Measurements from ENCODE around the gene TMEM170A.

Gene TMEM170A

DNA sequence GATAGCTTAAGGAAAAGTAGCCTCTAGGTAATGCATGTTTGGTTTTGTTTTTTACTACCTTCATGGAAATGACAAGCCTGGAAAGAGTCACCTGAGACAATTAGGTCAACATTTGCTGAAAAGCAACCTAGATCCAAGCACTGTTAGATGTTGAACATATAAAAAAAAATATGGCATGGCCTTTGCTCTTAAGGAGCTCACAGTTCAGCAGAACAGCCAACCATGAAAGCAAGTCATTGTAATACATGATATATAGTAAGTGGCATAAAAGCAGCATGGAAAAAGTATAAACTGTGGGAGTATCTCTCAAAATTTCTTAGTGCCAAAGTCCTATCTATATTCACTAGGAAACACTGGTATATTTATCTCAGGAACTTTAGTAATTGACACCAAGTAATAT lies 62.8 kb downstream of the TMEM170A start:
- in situ Hi-C loops (cut with MboI; ENCODE audit: low sequenced_read_pairs, unreplicated experiment), result no loop called here
- TF ChIP-seq, protein P1, sequence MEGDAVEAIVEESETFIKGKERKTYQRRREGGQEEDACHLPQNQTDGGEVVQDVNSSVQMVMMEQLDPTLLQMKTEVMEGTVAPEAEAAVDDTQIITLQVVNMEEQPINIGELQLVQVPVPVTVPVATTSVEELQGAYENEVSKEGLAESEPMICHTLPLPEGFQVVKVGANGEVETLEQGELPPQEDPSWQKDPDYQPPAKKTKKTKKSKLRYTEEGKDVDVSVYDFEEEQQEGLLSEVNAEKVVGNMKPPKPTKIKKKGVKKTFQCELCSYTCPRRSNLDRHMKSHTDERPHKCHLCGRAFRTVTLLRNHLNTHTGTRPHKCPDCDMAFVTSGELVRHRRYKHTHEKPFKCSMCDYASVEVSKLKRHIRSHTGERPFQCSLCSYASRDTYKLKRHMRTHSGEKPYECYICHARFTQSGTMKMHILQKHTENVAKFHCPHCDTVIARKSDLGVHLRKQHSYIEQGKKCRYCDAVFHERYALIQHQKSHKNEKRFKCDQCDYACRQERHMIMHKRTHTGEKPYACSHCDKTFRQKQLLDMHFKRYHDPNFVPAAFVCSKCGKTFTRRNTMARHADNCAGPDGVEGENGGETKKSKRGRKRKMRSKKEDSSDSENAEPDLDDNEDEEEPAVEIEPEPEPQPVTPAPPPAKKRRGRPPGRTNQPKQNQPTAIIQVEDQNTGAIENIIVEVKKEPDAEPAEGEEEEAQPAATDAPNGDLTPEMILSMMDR (IDR thresholded peaks at IDR 0.05; ENCODE audit: borderline replicate concordance, control extremely low read depth, extremely low read depth, insufficient read depth, missing control alignments), result no peak
- DNase-seq (ENCODE audit: low spot score), result no peak

DNA sequence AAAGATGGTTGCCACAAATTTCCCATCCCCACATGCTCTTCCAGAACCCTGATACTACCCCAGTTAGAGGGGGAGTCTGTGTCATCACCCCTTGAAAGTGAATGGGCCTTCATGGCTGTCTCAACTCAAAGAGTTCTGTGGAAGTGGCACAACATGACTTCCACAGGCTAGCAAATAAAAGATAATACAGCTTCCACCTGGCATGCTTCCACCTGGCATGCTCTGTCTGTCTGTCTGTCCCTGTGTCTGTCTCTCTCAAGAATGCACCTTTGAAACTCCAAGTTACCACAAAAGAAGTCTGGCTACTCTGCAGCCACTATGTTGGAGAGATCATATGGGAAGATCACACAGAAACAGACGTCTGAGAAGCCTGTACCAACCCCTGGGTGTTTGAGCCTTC lies 66.2 kb downstream of the TMEM170A start:
- DNase-seq (ENCODE audit: low spot score), result no peak
- TF ChIP-seq, protein P1 (IDR thresholded peaks at IDR 0.05; ENCODE audit: borderline replicate concordance, control extremely low read depth, extremely low read depth, insufficient read depth, missing control alignments), result no peak
- in situ Hi-C loops (cut with MboI; ENCODE audit: low sequenced_read_pairs, unreplicated experiment), result no loop called here

DNA sequence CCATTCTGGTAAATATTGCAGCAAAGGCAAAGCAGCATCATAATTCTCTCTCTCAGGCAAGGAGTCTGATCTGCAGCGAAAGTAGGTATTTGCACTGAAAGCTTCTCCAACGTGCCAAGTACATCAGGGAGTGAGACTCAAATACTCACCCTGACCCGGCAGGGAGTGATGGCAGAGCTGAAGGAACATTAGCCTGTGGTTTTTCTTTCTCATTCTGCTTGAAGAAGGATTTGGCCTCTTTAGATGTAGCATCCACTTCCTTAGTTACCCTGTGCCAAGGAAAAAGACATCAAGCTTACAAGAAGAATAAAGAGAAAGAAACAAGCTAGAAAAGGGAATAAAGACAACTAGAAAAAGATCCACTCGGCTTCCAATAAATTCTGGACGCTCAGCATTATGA lies 69.5 kb downstream of the TMEM170A start:
- DNase-seq (ENCODE audit: low spot score), result no peak
- TF ChIP-seq, protein P1 (IDR thresholded peaks at IDR 0.05; ENCODE audit: borderline replicate concordance, control extremely low read depth, extremely low read depth, insufficient read depth, missing control alignments), result no peak
- in situ Hi-C loops (cut with MboI; ENCODE audit: low sequenced_read_pairs, unreplicated experiment), result no loop called here
